ENCODE results near the gene SH3GL1.

GRCh38 chr19:4376028-4376670, 24.2 kb downstream of the SH3GL1 start:
- TF ChIP-seq CTCF (IDR thresholded peaks at IDR 0.05) (no peak), POLR2A (IDR thresholded peaks at IDR 0.05; ENCODE audit: low read depth) (no peak), POLR2AphosphoS5 (IDR thresholded peaks at IDR 0.05) (no peak), EP300 (IDR thresholded peaks at IDR 0.05) (no peak)
